ENCODE results near the gene CALML3. TPM values are rescaled to one million over a fixed set of nuclear protein-coding genes. Genes with fewer than 3 reads are reported as not detected.
"Not testable (repeated sequence)": the region's sequence is repeated elsewhere in the genome, so short reads cannot be mapped to it uniquely, and the experiment has no call there.

Gene CALML3
- total RNA-seq, 1 experiment from 2014 or later: not detected

DNA sequence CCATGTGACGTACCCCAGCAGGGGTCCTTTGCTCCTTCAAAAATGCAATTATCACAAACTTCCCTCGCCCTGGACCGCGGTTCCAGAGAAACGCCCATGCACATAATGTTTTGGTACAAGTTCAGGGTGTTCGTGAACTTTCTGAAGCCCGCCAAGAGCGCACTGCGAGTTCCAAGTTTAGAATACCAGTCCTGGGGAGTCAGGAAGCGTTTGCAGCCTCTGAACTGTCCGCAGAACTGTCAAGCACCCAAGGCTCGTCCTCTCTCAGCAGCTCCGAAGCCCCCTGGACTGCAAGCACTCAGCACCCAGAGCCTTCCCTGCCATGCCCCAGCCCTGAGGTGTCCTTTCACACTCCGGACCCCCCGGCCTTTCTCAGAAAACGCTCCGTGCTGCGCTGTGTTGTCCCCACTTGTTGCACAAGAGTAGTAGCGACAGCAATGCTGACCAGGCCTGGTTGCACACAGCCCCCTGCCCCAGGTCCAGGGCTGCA is 30.3 kb downstream of the CALML3 start:
- no peak overlapping the region for H3K4me3 ChIP-seq (ENCODE audit: insufficient read depth, low read depth, low read length)
- no peaks in the 10 kb centered on the region for H3K36me3 ChIP-seq (replicated peaks; ENCODE audit: control insufficient read depth, insufficient read depth, low read length)
- no peak for DNase-seq
- H3K27me3 ChIP-seq (ENCODE audit: control insufficient read depth, insufficient read depth, low read length): no peaks in the 10 kb centered on the region

DNA sequence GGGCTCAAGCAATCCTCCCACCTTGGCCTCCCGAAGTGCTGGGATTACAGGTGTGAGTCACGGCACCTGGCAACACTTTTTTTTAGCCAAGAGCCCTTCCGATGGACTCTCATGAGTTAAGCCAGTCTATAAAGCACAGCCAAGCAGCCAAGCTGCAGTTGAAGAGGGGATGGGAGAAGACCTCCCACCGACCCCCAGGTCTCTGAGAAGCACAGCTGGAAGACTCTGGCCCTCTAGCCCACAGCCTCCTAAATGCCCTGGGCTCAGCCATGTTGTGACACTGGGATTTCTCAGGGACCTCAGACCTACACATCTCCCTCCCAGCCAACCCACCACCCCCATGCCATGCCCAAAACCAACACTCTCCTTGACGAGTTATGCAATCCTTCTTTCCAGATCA is 31.1 kb downstream of the CALML3 start:
- no peaks in the 10 kb centered on the region for H3K36me3 ChIP-seq (replicated peaks; ENCODE audit: control insufficient read depth, insufficient read depth, low read length)
- DNase-seq: no peak
- no peaks in the 10 kb centered on the region for H3K27me3 ChIP-seq (ENCODE audit: control insufficient read depth, insufficient read depth, low read length)
- H3K4me3 ChIP-seq (ENCODE audit: insufficient read depth, low read depth, low read length): no peak overlapping the region

DNA sequence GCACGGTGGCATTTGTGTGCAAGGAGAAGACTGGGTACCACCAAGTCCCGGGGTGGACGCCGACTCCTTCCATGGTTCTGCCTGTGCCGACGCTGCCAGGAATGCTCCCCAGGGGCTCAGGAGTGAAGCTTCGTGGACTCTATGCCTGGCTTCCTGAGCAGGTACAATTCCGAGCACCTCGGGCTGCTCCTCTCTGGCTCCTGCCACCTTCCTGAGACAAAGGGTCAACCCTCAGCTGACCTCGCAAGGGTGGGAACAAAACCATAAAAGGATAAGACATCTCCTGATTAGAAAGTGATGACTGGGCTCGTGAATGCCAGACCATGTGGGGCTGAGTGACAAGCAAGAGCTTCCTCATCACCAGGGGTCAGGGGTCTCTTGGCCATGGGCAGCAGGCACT is 31.8 kb downstream of the CALML3 start:
- no peak for DNase-seq
- H3K27me3 ChIP-seq (ENCODE audit: control insufficient read depth, insufficient read depth, low read length): no peaks in the 10 kb centered on the region
- H3K4me3 ChIP-seq (ENCODE audit: insufficient read depth, low read depth, low read length): no peak overlapping the region
- no peaks in the 10 kb centered on the region for H3K36me3 ChIP-seq (replicated peaks; ENCODE audit: control insufficient read depth, insufficient read depth, low read length)

DNA sequence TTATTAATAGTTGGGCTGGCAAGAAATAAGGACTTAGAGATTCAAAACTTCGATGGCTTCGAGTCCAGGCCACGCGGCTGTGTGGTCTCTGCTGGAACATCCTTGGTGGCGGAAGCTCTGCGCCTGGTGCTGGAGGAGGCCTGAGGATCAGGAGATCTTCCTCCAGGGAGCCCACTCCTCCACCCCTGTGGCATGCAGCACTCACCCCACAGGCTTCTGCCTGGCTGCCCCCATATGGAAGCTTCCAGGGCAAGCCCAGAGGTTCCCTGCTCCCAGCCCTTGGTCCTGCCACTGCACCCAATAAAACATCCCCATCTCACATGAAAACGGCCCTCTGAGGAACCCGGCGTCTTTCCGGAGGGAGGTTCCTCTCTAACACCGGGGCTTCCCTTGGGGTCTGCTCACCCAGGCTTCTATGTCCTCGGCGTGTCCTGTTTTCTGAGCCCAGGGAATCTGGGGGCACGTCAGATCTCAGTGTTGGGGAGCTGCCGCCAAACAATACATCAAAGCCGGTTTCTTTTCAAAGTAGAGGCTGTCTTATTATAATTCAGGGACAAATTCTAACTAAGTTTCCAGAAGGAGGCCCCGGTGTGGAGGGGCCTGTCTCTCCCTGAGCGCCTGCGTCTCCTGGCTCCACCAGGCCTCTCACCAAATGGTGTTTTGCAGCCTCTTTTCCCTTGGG is 32.4 kb downstream of the CALML3 start:
- no peak for DNase-seq
- no peaks in the 10 kb centered on the region for H3K36me3 ChIP-seq (replicated peaks; ENCODE audit: control insufficient read depth, insufficient read depth, low read length)
- H3K27me3 ChIP-seq (ENCODE audit: control insufficient read depth, insufficient read depth, low read length): no peaks in the 10 kb centered on the region
- no peak overlapping the region for H3K4me3 ChIP-seq (ENCODE audit: insufficient read depth, low read depth, low read length)

DNA sequence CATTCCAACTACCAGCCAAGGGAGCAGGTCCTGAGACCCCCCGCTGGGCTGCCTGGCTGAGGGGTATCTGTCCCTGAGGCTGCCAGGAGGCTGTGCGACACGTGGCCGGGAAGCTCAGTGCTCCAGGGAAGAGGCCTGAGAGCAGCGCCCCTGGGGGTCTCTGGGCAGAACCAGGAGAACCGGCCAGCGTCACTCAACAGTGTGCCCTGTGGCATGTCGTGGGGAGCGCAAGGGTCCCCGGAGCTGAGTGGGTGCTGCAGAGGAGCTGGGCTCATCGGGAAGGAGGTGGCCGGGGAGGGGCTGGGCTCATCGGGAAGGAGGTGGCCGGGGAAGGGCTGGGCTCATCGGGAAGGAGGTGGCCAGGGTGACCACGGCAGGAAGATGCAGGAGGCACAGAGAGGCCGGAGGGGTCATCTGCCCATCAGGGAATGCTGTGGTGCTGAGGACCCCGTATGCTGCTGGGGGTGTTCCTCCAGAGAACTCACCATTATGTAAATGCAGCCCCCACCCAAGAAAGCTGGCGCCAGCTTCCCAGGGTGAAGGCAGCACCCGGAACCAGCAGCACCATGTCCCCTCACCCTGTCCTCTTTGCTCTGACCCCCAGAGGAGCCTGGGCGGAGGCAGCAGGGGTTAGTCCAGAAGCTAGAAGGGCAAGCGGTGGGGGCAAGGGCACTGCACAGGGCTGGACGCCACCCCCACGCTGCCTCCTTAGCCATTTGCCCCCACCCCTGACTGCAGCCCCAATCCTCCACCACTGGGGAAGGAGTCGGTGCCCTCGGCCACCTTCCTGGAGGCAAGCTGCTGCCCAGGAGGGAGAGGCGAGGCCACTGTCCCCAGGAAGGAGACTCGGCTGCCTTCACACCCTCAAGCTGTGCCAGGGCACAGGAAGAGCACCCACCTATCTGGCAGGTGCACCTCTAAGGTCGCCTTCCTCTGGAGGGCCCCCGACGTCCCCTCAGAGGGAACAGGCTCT is 33.3 kb downstream of the CALML3 start:
- H3K27me3 ChIP-seq (ENCODE audit: control insufficient read depth, insufficient read depth, low read length): no peaks in the 10 kb centered on the region
- DNase-seq: peak; percentile 75
- H3K4me3 ChIP-seq (ENCODE audit: insufficient read depth, low read depth, low read length): no peak overlapping the region
- no peaks in the 10 kb centered on the region for H3K36me3 ChIP-seq (replicated peaks; ENCODE audit: control insufficient read depth, insufficient read depth, low read length)

DNA sequence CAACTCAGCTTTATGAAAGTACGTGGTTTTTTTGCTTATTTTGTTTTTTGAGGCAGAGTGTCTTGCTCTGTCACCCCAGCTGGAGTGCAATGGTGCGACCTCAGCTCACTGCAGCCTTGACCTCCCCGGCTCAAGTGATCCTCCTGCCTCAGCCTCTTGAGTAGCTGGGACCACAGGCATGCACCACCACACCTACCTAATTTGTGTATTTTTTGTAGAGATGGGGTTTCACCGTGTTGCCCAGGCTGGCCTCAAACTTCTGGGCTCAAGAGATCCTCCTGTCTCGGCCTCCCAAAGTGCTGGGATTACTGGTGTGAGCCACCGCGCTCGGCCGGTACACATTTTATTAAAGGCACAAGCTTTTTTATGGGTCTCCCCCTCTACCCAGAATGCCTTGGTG is 34.3 kb downstream of the CALML3 start:
- not testable (repeated sequence) for H3K27me3 ChIP-seq (ENCODE audit: control insufficient read depth, insufficient read depth, low read length); DNase-seq; H3K4me3 ChIP-seq (ENCODE audit: insufficient read depth, low read depth, low read length); H3K36me3 ChIP-seq (replicated peaks; ENCODE audit: control insufficient read depth, insufficient read depth, low read length)

DNA sequence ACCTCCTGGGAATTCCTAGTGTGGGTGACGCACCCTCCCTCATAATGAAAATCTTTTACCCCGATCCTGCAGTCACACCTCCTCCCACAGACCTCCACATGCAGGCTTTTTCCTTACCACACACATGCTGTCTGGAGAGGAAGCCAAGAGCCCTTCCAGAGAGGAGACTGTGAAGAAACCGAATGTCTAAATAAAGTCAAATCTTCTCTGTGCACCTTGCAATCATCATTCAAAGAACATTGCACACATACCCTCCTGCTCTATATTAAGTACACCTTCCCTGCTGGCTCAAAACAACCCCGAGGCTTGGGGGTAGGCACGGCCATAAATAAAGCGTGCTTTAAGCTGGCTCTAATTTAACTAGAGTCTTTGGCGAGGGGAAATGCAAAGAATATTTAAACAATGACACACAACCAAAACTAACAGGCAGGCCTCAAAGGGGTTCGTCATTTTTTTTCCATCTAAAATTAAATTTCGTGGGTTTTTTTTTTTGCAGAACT is 34.9 kb downstream of the CALML3 start:
- H3K36me3 ChIP-seq (replicated peaks; ENCODE audit: control insufficient read depth, insufficient read depth, low read length): no peaks in the 10 kb centered on the region
- no peak overlapping the region for H3K4me3 ChIP-seq (ENCODE audit: insufficient read depth, low read depth, low read length)
- H3K27me3 ChIP-seq (ENCODE audit: control insufficient read depth, insufficient read depth, low read length): no peaks in the 10 kb centered on the region
- DNase-seq: peak; percentile 22

DNA sequence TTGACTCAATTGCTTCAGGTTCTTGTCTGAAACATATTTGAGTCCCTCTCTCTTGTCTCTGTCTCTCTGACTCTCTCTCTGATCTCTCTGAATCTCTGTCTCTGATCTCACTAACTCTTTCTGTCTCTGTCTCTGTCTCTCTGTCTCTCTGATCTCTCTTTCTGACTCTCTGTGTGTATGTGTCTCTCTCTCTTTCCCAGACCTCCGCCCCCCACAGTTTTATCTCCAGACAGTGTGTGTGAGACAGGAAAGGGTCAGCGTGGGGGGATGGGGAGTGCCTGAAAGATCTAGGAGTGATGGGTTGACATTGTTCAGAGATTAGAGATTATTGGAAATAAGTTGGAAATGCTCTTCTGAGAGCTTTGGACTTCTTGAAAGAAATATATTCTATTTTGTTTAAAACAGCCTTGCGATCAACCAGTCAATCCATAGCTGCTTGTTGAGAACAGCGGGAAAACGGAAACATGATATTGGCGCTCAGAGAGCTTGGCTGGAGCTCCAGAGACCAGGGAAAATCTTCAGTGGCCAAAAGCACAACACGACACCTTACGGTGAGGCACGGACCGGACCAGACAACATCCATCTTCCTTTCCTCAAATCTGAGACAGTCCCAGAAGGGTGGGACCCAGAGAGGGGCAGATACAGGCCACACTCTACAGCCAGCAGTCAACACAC is 35.5 kb downstream of the CALML3 start:
- Histone ChIP-seq H3K36me3 (replicated peaks; ENCODE audit: control insufficient read depth, insufficient read depth, low read length) (no peaks in the 10 kb centered on the region), H3K27me3 (ENCODE audit: control insufficient read depth, insufficient read depth, low read length) (no peaks in the 10 kb centered on the region), H3K4me3 (ENCODE audit: insufficient read depth, low read depth, low read length) (no peak overlapping the region)
- DNase-seq: peak; percentile 47

DNA sequence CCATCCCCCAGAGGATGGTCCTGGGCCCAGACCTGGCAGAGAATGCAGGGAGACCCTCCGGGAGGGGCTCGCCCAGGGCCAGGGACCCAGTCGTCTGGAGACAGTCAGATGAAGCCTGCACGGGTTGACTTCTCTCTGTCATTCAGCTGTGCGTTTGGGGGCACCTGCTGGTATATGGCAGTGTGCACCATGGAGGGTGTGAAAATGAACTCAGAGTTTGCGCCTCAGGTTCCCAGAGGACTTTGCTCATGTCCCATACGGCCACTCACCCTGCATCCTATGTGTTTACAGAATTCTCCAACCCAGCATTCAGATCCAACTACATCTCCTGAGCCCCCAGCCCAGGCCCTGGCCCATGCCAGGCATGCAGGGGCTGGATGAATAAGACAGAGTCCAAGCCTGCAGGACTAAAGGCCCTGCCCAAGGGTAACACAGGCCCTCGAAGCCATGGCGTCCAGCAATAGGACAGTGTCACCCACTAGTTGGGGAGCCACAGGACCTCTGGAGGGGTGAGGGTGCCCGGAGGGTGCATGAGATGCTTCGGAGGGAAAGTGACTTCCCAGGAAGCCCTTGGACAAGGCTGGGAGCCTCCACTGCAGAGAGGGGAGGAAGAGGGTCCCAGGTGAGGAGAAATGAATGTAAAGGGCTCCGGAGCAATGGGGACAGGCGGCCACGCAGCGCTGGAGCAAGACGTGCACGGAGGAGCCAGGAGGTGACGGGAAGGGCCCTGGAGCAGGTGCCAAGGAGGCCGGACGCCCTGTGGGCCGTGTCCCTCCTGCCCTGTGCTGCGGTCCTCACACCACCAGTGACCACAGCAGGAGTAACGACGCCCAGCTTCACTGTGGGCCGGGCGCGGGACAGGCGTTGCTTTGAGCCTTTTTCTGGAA is 36.3 kb downstream of the CALML3 start:
- peak; percentile 53 for DNase-seq
- H3K27me3 ChIP-seq (ENCODE audit: control insufficient read depth, insufficient read depth, low read length): no peaks in the 10 kb centered on the region
- H3K4me3 ChIP-seq (ENCODE audit: insufficient read depth, low read depth, low read length): no peak overlapping the region
- H3K36me3 ChIP-seq (replicated peaks; ENCODE audit: control insufficient read depth, insufficient read depth, low read length): no peaks in the 10 kb centered on the region

DNA sequence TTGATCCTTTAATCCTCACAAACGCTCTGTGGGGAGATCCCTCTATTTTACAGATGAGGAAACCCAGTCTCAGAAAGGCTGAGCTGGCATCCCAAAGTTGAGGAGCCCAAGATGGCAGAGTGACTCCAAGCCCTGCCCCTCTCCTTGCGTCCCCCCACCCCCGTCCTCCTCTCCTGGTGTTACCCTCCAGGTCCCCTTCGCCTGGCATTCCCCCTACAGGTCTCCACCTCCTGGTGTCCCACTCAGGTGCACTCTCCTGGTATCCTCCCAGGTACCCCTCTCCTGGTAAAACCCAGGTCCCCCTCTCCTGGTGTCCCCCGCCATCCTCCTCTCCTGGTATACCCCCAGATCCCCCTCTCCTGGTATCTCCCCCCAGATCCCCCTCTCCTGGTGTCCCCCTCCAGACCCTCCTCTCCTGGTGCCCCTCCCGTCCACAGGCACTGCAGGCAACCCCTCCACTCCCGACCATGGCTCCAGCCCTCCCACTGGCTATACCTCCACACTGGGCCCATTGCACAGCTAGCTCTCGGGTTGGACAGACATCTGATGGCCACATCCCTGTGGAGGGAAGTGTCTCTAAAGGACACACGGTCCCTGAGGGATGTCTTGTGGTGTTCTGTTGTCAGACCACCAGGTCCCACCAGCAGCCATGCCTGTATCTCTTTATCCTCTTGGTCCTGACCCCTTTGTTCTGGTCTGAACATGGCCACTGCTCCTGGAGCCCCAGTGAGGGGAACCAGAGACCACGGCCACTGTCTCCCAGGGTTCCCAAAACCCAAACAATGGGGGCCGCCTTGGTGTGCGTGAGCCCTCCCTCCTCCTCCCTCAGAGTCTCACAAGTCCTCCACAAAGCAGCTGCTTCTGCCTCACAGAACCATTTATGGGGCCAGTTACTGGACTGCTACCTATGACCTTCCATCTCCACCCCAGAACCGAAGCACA is 37.2 kb downstream of the CALML3 start:
- DNase-seq: peak; percentile 57
- Histone ChIP-seq H3K36me3 (replicated peaks; ENCODE audit: control insufficient read depth, insufficient read depth, low read length) (no peaks in the 10 kb centered on the region), H3K27me3 (ENCODE audit: control insufficient read depth, insufficient read depth, low read length) (no peaks in the 10 kb centered on the region), H3K4me3 (ENCODE audit: insufficient read depth, low read depth, low read length) (no peak overlapping the region)

DNA sequence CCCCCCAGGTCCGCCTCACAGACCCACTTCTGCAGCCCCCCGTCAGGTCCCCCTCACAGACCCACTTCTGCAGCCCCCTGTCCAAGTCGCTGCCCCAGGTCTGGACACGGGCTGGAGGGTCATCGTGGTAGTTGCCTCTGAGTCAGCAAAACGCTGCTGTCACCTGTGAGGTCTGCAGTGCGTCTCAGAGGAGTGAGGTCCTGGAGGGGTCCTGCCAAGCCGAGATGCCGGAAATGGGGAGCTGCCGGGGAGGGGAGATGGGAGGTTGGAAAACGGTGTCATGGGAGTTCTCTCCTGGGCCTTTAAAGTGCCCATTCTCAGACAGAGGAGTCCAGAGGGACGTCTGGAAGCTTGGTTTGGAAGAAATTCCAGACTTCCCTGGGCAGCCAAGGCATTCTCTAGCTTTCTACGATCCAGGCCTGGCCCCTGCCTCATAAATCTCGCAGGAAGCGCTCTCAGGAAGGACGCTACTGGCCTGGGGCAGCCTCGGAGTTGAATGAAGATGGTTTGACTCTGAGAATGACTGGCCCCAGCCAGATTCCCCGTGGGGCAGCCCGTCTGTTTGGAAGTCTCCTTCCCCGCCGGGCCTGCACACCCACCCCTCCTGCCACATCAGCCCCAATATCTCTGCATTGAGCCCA is 38.7 kb downstream of the CALML3 start:
- H3K36me3 ChIP-seq (replicated peaks; ENCODE audit: control insufficient read depth, insufficient read depth, low read length): no peaks in the 10 kb centered on the region
- peak; percentile 52 for DNase-seq
- no peak overlapping the region for H3K4me3 ChIP-seq (ENCODE audit: insufficient read depth, low read depth, low read length)
- H3K27me3 ChIP-seq (ENCODE audit: control insufficient read depth, insufficient read depth, low read length): no peaks in the 10 kb centered on the region

DNA sequence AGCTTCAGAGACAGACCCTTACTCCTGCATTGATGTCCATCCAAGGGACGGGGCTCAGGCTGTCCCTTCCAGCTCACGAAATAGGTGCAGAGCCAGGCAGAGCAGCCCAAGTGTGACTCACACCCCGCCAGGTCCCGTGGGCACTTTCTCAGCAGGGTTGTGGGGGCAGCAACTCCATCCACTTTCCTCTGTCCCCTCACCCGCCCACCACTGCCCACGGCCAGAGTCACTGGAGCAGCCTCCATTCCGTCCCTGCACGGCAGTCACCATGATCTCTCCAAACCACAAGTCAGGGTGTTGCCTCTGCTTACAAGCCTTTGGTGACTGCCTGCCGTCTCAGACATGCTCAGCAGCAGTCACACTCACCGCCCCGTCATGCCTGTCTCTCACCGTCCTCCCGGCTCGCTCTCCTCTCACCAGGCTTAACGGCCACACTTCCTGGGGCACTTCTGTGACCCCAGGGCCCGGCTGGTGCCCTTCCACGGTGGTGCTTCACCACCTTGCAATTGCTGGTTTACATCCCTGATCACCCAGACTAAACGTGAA is 39.3 kb downstream of the CALML3 start:
- Histone ChIP-seq H3K4me3 (ENCODE audit: insufficient read depth, low read depth, low read length) (no peak overlapping the region), H3K36me3 (replicated peaks; ENCODE audit: control insufficient read depth, insufficient read depth, low read length) (no peaks in the 10 kb centered on the region), H3K27me3 (ENCODE audit: control insufficient read depth, insufficient read depth, low read length) (no peaks in the 10 kb centered on the region)
- peak; percentile 41 for DNase-seq
